Activated naive CD4-positive, alpha-beta T cell treated with anti-CD3 and anti-CD28 coated beads, Interleukin-2, amount 50 U/mL, for 24 hours (primary cell): ENCODE measurements around the gene CALR3.
"Not testable (repeated sequence)": the region's sequence is repeated elsewhere in the genome, so short reads cannot be mapped to it uniquely, and the experiment has no call there.

Source experiments
- H3K27ac Mint-ChIP-seq: one replicate; pipeline ENCODE4 v1.8.0; 2021; ENCODE audit warnings: mild to moderate bottlenecking, mixed read lengths
- H3K27me3 Mint-ChIP-seq: one replicate; pipeline ENCODE4 v1.8.0; 2021; ENCODE audit warnings: mixed read lengths
- H3K36me3 Mint-ChIP-seq: one replicate; pipeline ENCODE4 v1.8.0; 2021; ENCODE audit warnings: mixed read lengths
- H3K4me1 Mint-ChIP-seq: one replicate; pipeline ENCODE4 v1.8.0; 2021; ENCODE audit warnings: mixed read lengths
- H3K4me3 Mint-ChIP-seq: one replicate; pipeline ENCODE4 v1.8.0; 2021; ENCODE audit warnings: mild to moderate bottlenecking, mixed read lengths
- H3K9me3 Mint-ChIP-seq: one replicate; pipeline ENCODE4 v1.8.0; 2021; ENCODE audit warnings: mixed read lengths

Gene CALR3

GRCh38 chr19:16516923-16517610 lies 21.1 kb upstream of the CALR3 start:
- Mint-ChIP-seq H3K4me3 (no peak overlapping the region), H3K9me3 (no peaks in the 10 kb centered on the region), H3K4me1 (no peaks in the 10 kb centered on the region), H3K27me3 (no peaks in the 10 kb centered on the region), H3K27ac (no peak overlapping the region), H3K36me3 (peaks cover 11% of the 10 kb centered on the region)

DNA sequence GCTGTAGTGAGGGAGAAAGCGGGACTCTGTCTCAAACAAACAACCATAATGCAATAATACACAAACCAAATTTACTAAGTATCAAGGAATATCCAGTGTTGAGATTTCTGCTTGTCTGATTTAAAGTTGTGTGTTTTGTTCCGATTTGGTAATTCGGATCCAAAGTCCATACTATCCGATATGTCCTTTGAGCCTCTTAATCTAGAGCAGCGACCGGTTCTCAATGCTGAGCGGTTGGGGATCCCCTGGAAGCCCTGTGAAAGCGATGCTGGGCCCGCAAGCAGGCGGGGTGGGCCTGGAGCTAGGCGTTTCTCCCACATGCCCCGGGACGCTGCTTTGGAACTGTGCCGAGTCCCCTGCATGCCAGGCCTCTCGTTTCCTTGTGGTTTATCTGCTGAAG lies 20.4 kb upstream of the CALR3 start:
- Mint-ChIP-seq H3K9me3 (no peaks in the 10 kb centered on the region), H3K27me3 (no peaks in the 10 kb centered on the region), H3K4me3 (no peak overlapping the region), H3K36me3 (peaks cover 13% of the 10 kb centered on the region), H3K4me1 (no peaks in the 10 kb centered on the region), H3K27ac (no peak overlapping the region)

GRCh38 chr19:16514383-16515019 lies 18.5 kb upstream of the CALR3 start:
- Mint-ChIP-seq H3K36me3 (peaks cover 11% of the 10 kb centered on the region), H3K9me3 (no peaks in the 10 kb centered on the region), H3K27me3 (no peaks in the 10 kb centered on the region), H3K27ac (no peak overlapping the region), H3K4me1 (no peaks in the 10 kb centered on the region), H3K4me3 (no peak overlapping the region)

DNA sequence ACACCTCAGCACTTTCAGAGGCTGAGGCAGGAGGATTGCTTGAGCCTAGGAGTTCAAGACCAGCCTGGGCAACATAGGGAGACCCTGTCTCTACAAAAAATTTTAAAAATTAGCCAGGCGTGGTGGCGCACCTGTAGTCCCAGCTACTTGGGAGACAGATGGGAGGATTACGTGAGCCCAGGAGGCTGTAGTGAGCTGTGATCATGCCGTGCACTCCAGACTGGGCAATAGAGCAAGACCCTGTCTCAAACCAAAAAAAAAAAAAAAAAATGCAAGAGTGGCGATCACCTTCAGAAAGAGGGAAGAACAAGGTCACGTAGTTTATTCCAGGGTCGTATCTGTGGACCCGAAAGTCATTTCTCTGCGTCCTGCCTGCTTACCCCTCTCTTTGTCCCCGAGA lies 16.6 kb upstream of the CALR3 start:
- H3K27ac Mint-ChIP-seq = not testable (repeated sequence)

DNA sequence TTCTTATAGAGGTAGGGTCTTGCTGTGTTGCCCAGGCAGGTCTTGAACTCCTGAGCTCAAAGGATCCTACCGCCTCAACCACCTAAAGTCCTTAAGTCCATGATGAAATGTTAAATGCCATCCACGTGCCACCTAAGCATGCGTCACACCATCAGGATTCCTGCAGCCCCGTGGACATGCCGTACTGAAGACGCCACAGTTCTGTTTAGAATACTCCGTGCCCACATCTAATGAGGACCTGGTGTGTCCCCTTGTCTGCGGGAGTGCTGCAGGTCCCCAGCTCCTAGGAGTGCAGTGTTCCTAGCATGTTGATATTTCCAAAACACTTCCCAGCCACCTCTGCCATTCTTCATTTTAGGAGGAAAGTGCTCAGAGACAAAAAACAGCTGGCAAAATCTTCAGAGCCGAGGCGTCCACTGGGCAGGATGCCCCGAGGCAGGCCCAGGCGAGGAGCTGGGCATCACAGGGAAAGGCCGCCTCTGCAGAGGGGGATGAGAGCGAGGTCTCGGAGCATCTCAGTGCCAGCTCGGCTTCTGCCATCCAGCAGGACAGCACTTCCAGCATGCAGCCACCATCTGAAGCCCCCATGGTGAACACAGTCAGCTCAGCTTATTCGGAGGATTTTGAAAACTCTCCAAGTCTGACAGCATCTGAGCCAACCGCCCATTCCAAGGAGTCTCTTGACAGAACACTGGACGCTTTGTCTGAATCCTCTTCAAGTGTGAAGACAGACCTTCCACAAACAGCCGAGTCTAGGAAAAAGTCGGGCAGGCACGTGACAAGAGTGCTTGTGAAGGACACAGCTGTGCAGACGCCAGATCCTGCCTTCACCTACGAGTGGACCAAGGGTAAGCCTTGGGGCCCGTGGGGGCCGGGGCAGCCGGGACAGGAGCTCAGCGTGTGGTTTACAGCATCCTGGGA lies 13.4 kb upstream of the CALR3 start:
- H3K27ac Mint-ChIP-seq = no peak overlapping the region
- H3K36me3 Mint-ChIP-seq = peaks cover 9% of the 10 kb centered on the region
- H3K4me3 Mint-ChIP-seq = no peak overlapping the region
- no peaks in the 10 kb centered on the region for H3K9me3 Mint-ChIP-seq
- H3K4me1 Mint-ChIP-seq = no peaks in the 10 kb centered on the region
- no peaks in the 10 kb centered on the region for H3K27me3 Mint-ChIP-seq

More for the DNA sequence above, 16.6 kb upstream of the CALR3 start:
- not testable (repeated sequence) for H3K27me3 Mint-ChIP-seq, H3K4me3 Mint-ChIP-seq, H3K36me3 Mint-ChIP-seq, H3K9me3 Mint-ChIP-seq, H3K4me1 Mint-ChIP-seq

GRCh38 chr19:16508546-16508945 lies 12.6 kb upstream of the CALR3 start:
- Mint-ChIP-seq H3K27me3 (no peaks in the 10 kb centered on the region), H3K4me1 (no peaks in the 10 kb centered on the region), H3K9me3 (no peaks in the 10 kb centered on the region), H3K27ac (no peak overlapping the region), H3K4me3 (no peak overlapping the region), H3K36me3 (peaks cover 9% of the 10 kb centered on the region)

- Mint-ChIP-seq H3K27me3 (no peaks in the 10 kb centered on the region), H3K4me1 (no peaks in the 10 kb centered on the region), H3K4me3 (no peak overlapping the region), H3K27ac (no peak overlapping the region), H3K9me3 (no peaks in the 10 kb centered on the region), H3K36me3 (peaks cover 7% of the 10 kb centered on the region)
Measured at GRCh38 chr19:16506961-16507360, 11.0 kb upstream of the CALR3 start.

- H3K4me1 Mint-ChIP-seq, H3K36me3 Mint-ChIP-seq, H3K27me3 Mint-ChIP-seq, H3K9me3 Mint-ChIP-seq, H3K4me3 Mint-ChIP-seq, H3K27ac Mint-ChIP-seq: not testable (repeated sequence)
Measured at GRCh38 chr19:16506161-16506560, 10.2 kb upstream of the CALR3 start.

GRCh38 chr19:16504271-16504670 lies 8.3 kb upstream of the CALR3 start:
- H3K9me3 Mint-ChIP-seq = no peaks in the 10 kb centered on the region
- H3K4me1 Mint-ChIP-seq = no peaks in the 10 kb centered on the region
- no peaks in the 10 kb centered on the region for H3K27me3 Mint-ChIP-seq
- H3K4me3 Mint-ChIP-seq = no peak overlapping the region
- H3K36me3 Mint-ChIP-seq = peaks cover 7% of the 10 kb centered on the region
- no peak overlapping the region for H3K27ac Mint-ChIP-seq

DNA sequence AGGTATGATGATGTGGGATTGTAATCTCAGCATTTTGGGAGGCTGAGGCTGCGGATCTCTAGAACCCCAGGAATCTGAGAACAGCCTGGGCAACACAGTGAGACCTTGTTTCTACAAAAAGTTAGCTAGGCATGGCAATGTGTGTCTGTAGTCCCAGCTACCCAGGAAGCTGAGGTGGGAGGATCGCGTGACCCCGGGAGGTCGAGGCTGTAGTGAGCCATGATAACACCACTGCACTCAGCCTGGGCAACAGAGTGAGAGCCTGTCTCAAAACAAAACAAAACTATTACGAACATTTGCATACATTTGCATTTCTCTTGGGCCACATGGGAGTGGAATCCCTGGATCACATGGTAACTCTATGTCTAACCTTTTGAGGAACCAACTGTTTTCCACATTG lies 1.9 kb upstream of the CALR3 start:
- Mint-ChIP-seq H3K27ac (no peak overlapping the region), H3K9me3 (no peaks in the 10 kb centered on the region), H3K27me3 (no peaks in the 10 kb centered on the region), H3K4me3 (peak overlapping the region; percentile 62), H3K4me1 (peaks cover 13% of the 10 kb centered on the region), H3K36me3 (peaks cover 5% of the 10 kb centered on the region)

DNA sequence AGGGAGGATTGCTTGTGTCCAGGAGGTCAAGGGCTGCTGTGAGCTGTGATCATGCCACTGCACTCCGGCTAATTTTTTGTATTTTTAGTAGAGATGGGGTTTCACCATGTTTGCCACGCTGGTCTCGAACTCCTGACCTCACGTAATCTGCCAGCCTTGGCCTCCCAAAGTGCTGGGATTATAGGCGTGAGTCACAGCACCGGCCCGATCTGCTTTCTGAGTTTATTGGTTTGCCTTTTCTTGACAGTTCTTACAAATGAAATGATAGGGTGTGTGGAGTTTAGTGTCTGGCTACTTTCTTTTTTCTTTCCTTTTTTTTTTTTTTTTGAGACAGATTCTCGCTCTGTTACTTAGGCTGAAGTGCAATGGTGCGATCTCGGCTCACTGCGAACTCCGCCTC lies 1.1 kb upstream of the CALR3 start:
- H3K4me3 Mint-ChIP-seq = peak overlapping the region; percentile 95
- no peaks in the 10 kb centered on the region for H3K9me3 Mint-ChIP-seq
- H3K27me3 Mint-ChIP-seq = no peaks in the 10 kb centered on the region
- H3K36me3 Mint-ChIP-seq = peaks cover 4% of the 10 kb centered on the region
- peaks cover 13% of the 10 kb centered on the region for H3K4me1 Mint-ChIP-seq
- no peak overlapping the region for H3K27ac Mint-ChIP-seq

- H3K36me3 Mint-ChIP-seq = peaks cover 4% of the 10 kb centered on the region
- peak overlapping the region; percentile 95 for H3K4me3 Mint-ChIP-seq
- H3K4me1 Mint-ChIP-seq = peaks cover 13% of the 10 kb centered on the region
- no peaks in the 10 kb centered on the region for H3K27me3 Mint-ChIP-seq
- H3K9me3 Mint-ChIP-seq = no peaks in the 10 kb centered on the region
- H3K27ac Mint-ChIP-seq = no peak overlapping the region
Measured at GRCh38 chr19:16496613-16496983, 631 bp upstream of the CALR3 start.

- not testable (repeated sequence) for H3K36me3 Mint-ChIP-seq, H3K4me1 Mint-ChIP-seq, H3K4me3 Mint-ChIP-seq, H3K27me3 Mint-ChIP-seq, H3K27ac Mint-ChIP-seq, H3K9me3 Mint-ChIP-seq
Measured at GRCh38 chr19:16486476-16486875, 9.5 kb downstream of the CALR3 start.

DNA sequence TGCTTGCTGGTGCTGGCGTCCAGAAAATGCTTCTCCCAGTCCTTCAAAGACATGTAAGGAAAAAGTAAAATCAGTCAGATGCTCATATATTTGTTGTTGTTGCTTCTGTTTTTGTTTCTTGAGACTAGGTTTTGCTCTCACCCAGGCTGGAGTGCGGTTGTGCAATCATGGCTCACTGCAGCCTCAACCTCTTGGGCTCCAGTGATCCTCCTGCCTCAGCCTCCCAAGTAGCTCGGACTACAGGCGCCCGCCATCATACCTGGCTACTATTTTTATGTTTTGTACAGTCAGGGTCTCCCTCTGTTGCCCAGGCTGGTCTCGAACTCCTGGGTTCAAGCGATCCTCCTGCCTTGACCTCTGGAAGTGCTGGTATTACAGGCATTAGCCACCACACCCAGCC lies 13.2 kb downstream of the CALR3 start:
- Mint-ChIP-seq H3K27ac (no peak overlapping the region), H3K4me1 (no peaks in the 10 kb centered on the region), H3K36me3 (no peaks in the 10 kb centered on the region), H3K4me3 (no peak overlapping the region), H3K9me3 (no peaks in the 10 kb centered on the region), H3K27me3 (no peaks in the 10 kb centered on the region)

- Mint-ChIP-seq H3K9me3 (no peaks in the 10 kb centered on the region), H3K4me3 (no peak overlapping the region), H3K27me3 (no peaks in the 10 kb centered on the region), H3K4me1 (no peaks in the 10 kb centered on the region), H3K27ac (peak overlapping the region; percentile 46), H3K36me3 (no peaks in the 10 kb centered on the region)
Measured at GRCh38 chr19:16477311-16477710, 18.7 kb downstream of the CALR3 start.

GRCh38 chr19:16476401-16476800 lies 19.6 kb downstream of the CALR3 start:
- Mint-ChIP-seq H3K4me3 (no peak overlapping the region), H3K27ac (no peak overlapping the region), H3K9me3 (no peaks in the 10 kb centered on the region), H3K36me3 (no peaks in the 10 kb centered on the region), H3K4me1 (no peaks in the 10 kb centered on the region), H3K27me3 (no peaks in the 10 kb centered on the region)
